Heart left ventricle (tissue), 16 donors: ENCODE results near the gene CCN5. TPM values are rescaled to one million over a fixed set of nuclear protein-coding genes. Genes with fewer than 3 reads are reported as not detected.
"Not testable (repeated sequence)": the region's sequence is repeated elsewhere in the genome, so short reads cannot be mapped to it uniquely, and the experiment has no call there.

Source experiments
- ATAC-seq, 4 donors: fragments of 200-7000 bp; cut with Tn5 transposase; one replicate each; pipeline ENCODE4 v1.9.1; 2020 to 2022; ENCODE audit warnings: moderate library complexity in 4 of 4, mild to moderate bottlenecking in 3 of 4, moderate number of reproducible peaks in 1 of 4
- DNase-seq, 5 donors: peaks; one replicate each; pipeline ENCODE4 v3.0.0-alpha.2; 2020
- H3K27ac ChIP-seq, 12 donors: fragments of 200-600 bp; sonication (generic) in 4 of 12; one replicate each; pipeline versions ENCODE4 v1.5.0 to v1.8.0; 2016 to 2022; ENCODE audit warnings: mild to moderate bottlenecking in 2 of 12
- H3K27me3 ChIP-seq, 9 donors: fragments of 200-600 bp; sonication (generic) in 2 of 9; one replicate each; pipeline versions ENCODE4 v1.5.1 to v1.8.0; 2016 to 2022; ENCODE audit warnings: mild to moderate bottlenecking in 3 of 9
- H3K36me3 ChIP-seq, 9 donors: fragments of 200-600 bp; sonication (generic) in 2 of 9; one replicate each; pipeline versions ENCODE4 v1.5.0 to v1.8.0; 2018 to 2022; ENCODE audit warnings: mild to moderate bottlenecking in 2 of 9
- H3K4me1 ChIP-seq, 12 donors: fragments of 200-600 bp; sonication (generic) in 4 of 12; one replicate each; pipeline versions ENCODE4 v1.5.0 to v1.8.0; 2016 to 2022; ENCODE audit warnings: mild to moderate bottlenecking in 3 of 12
- H3K4me3 ChIP-seq, 12 donors: fragments of 200-600 bp; sonication (generic) in 4 of 12; one replicate each; pipeline versions ENCODE4 v1.5.0 to v1.8.0; 2017 to 2022; ENCODE audit warnings: mild to moderate bottlenecking in 9 of 12, moderate library complexity in 4 of 12
- H3K9me3 ChIP-seq, 12 donors: fragments of 200-600 bp; sonication (generic) in 4 of 12; one replicate each; pipeline versions ENCODE4 v1.5.0 to v1.8.0; 2016 to 2022; ENCODE audit warnings: mild to moderate bottlenecking in 1 of 12
- POLR2A ChIP-seq, 2 donors: fragments of 450-650 bp; IDR thresholded peaks; one replicate each; pipeline ENCODE4 v1.6.1; 2017; ENCODE audit warnings: antibody characterized with exemption in 2 of 2, mild to moderate bottlenecking in 2 of 2, moderate library complexity in 2 of 2
- WGBS, 4 donors: extraction: QIAGEN DNeasy Blood & Tissue Kit in 2 of 4; methylation state at CpG; one replicate each; pipeline versions ENCODE4 v1.1.5 to v1.1.7; 2013 to 2018; 5-methylcytosine and 5-hydroxymethylcytosine counted together
- intact Hi-C, 10 donors: fragments of 100-400 bp; cut with DNase I; formaldehyde crosslinking; loops; one replicate each; pipeline versions ENCODE4 v1.11.1 to v1.14.2; 2022
- polyA plus RNA-seq, 2 donors: library from polyadenylated mRNA; stranded (reverse); fragments of 200-250 nt; gene quantifications; one replicate each; pipeline ENCODE4 v1.2.3, GENCODE V29; 2013
- total RNA-seq, 9 donors: library from RNA; depleted of rRNA in 2 of 9; stranded (reverse); fragments of >200 nt in 2 of 9; fragmentation: NEBNext Ultra II Directional in 3 of 9; extraction: Animal tissue kit (Norgen Biotek cat#: 25700) in 3 of 9; gene quantifications; one replicate each; pipeline versions ENCODE4 v1.1.0 to v1.2.4, GENCODE V29; 2016 to 2023
- TF ChIP-seq, protein P1 (sequence below), 12 donors: fragments of 200-600 bp; sonication (generic) in 4 of 12; IDR thresholded peaks; one replicate each; pipeline versions ENCODE4 v1.5.0 to v1.8.0; 2018 to 2022; ENCODE audit warnings: antibody characterized with exemption in 12 of 12, mild to moderate bottlenecking in 5 of 12
- donor health status: ischemic (EF 13 %, LVEDD 7.1; RV severe dilation, severe dysfunction).
- donor health status: healthy with polysubstance abuse.
- donor health status: DM: no; HTN: yes; CAD: no.
- donor health status: DM: no; HTN: no; CAD: no.
- donor health status: ischemic (EF 25% LVEDD 6.9; RV normal size, moderate dysfunction).
- donor health status: ischemic (EF 25% LVEDD 5.7; RV mildly dilated, moderate dysfunction).
- donor health status: healthy.
- donor health status: DM: yes; HTN: yes; CAD: no.
- donor health status: ischemic (EF 35%, LVEDD 5.7; RV mildly dilated, moderate dysfunction).
- donor health status: nonischemic (EF 11% LVEDD 7.7; RV severe dilation, severe dysfunction).
- donor health status: DM: yes; HTN: yes; CAD: no.
- donor health status: PGD.
- donor health status: ischemic (EF 29% LVEDD 5.4; RV normal size, mild dysfunction).
- donor health status: nonischemic (EF 23%, LVEDD 6.1; RV moderate dilation, normal function).

Gene CCN5
- total and polyA plus RNA-seq, 11 donors: 7.3 to 92.3 (median 28.7) TPM

DNA sequence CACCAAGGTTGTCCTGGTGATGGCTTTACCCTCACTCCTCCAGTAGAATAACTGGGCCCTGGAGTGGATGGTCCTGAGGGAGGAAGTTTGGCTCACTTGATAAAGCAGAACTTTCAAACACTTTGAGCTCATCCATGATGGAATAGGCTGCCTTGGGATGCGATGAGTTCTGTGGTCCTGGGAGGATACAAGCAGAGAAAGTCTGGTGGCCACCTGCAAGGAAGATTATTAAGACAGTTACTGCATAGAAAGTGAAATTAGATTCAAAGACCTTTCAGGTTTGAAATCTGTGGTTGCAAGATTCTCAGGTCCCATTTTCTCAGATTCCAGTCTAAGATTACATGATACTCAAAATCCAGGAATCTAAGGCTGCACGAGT, 19.9 kb upstream of the CCN5 start:
- Histone ChIP-seq H3K27me3 (no peaks in the 10 kb centered on the region), H3K4me3 (no peak overlapping the region), H3K27ac (peak overlapping the region in 9 of 12 donors; percentile 18 to 78 (median 48)), H3K4me1 (peaks cover 0 to 53% (median 33%) of the 10 kb centered on the region in 12 donors), H3K36me3 (no peaks in the 10 kb centered on the region), H3K9me3 (peaks cover 0 to 10% (median 0%) of the 10 kb centered on the region in 12 donors)
- WGBS, 4 donors: 50 to 65% (median 64%) methylated on average over 2 of the region's 2 CpGs
- intact Hi-C loops: loop anchor here in 1 of 10 donors (2.0 kb wide), 1 partner anchor 20 kb away; the partner anchor contains the start of gene CCN5
- no peak for ATAC-seq
- no peak for TF ChIP-seq POLR2A (IDR thresholded peaks at IDR 0.05)
- TF ChIP-seq, protein P1, sequence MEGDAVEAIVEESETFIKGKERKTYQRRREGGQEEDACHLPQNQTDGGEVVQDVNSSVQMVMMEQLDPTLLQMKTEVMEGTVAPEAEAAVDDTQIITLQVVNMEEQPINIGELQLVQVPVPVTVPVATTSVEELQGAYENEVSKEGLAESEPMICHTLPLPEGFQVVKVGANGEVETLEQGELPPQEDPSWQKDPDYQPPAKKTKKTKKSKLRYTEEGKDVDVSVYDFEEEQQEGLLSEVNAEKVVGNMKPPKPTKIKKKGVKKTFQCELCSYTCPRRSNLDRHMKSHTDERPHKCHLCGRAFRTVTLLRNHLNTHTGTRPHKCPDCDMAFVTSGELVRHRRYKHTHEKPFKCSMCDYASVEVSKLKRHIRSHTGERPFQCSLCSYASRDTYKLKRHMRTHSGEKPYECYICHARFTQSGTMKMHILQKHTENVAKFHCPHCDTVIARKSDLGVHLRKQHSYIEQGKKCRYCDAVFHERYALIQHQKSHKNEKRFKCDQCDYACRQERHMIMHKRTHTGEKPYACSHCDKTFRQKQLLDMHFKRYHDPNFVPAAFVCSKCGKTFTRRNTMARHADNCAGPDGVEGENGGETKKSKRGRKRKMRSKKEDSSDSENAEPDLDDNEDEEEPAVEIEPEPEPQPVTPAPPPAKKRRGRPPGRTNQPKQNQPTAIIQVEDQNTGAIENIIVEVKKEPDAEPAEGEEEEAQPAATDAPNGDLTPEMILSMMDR (IDR thresholded peaks at IDR 0.05): no peak
- no peak for DNase-seq

DNA sequence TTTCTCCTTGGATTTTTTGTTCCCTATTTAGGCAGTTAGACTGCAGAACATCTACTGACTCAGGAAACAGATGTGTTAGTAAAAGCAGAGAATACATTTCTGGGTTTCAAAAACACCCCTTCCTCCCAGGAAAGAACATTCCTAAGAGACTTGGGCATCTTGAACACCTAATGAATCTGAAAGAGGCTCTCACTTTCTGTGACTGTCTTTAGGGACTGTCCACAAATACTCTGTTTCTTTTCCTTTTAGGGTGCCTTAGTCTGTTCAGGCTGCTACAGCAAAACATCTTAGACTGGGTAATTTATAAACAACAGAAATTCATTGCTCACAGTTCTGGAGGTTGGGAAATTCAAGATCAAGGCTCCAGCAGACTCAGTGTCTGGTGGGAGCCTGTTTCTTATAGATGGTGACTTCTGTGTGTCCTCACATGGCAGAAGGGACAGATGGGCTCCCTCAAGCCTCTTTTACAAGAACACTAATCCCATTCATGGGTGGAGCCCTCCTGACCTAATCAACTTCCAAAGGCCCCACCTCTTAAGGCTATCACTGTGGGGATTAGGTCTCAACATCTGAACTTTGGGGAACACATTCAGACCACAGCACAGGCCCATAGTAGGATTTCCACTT, 19.4 kb upstream of the CCN5 start:
- TF ChIP-seq POLR2A (IDR thresholded peaks at IDR 0.05): no peak
- no peak for ATAC-seq
- Histone ChIP-seq H3K27ac (peak overlapping the region in 9 of 12 donors; percentile 4 to 77 (median 33)), H3K9me3 (peaks cover 0 to 10% (median 0%) of the 10 kb centered on the region in 12 donors), H3K4me1 (peaks cover 0 to 51% (median 33%) of the 10 kb centered on the region in 12 donors), H3K4me3 (no peak overlapping the region), H3K27me3 (no peaks in the 10 kb centered on the region), H3K36me3 (no peaks in the 10 kb centered on the region)
- intact Hi-C loops: loop anchor here in 1 of 10 donors (2.0 kb wide), 1 partner anchor 19 kb away; the partner anchor contains the start of gene CCN5
- no peak for DNase-seq

DNA sequence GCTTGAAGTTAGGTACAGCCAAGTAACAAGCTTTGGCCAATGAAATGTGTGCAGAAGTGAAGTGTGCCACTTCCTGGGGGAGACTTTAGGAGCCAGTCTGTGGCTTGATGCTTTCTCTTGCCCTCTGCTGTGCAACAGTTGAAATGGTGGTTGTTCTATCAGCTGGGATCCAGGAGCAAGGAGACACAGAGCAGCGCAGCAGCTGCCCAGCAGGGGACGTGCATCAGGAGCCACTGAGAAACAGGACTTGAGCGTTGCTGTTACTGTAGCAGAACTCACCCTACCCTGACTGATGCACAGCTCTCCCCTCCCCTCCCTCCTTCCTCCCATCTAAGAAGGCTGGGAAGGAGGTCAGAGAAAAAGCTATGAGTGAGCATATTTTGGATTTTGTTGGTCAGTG, 18.9 kb upstream of the CCN5 start:
- H3K27ac ChIP-seq: peak overlapping the region in 4 of 12 donors; percentile 4 to 77 (median 34)
- no peak for TF ChIP-seq POLR2A (IDR thresholded peaks at IDR 0.05)
- TF ChIP-seq, protein P1 (IDR thresholded peaks at IDR 0.05): no peak
- no peak for ATAC-seq

DNA sequence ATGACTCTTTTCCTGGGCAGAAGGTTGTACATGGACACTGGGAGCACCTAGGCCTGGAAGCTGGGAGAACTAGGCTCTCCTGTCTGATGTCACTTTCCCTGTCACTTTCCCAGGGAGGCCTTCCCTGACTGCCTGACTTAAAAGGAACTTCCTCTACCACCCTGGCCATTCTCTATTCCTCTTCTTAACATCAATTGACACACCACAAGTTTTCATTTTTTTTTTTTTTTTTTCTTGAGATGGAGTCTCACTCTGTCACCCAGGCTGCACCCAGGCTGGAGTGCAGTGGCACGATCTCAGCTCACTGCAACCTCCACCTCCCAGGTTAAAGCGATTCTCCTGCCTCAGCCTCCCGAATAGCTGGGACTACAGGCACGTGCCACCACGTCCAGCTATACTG, 18.1 kb upstream of the CCN5 start:
- DNase-seq, ATAC-seq, H3K36me3 ChIP-seq, intact Hi-C loops, H3K27ac ChIP-seq, H3K4me3 ChIP-seq, H3K9me3 ChIP-seq, H3K27me3 ChIP-seq: not testable (repeated sequence)
- 93 to 98% (median 96%) methylated on average over 5 of the region's 5 CpGs for WGBS, 4 donors
- peaks cover 0 to 51% (median 33%) of the 10 kb centered on the region in 12 donors for H3K4me1 ChIP-seq

More for the DNA sequence above, 18.9 kb upstream of the CCN5 start:
- 95 to 100% (median 99%) methylated on average over 3 of the region's 3 CpGs for WGBS, 4 donors
- Histone ChIP-seq H3K4me1 (peaks cover 0 to 51% (median 33%) of the 10 kb centered on the region in 12 donors), H3K9me3 (peaks cover 0 to 10% (median 0%) of the 10 kb centered on the region in 12 donors), H3K36me3 (no peaks in the 10 kb centered on the region), H3K4me3 (no peak overlapping the region), H3K27me3 (no peaks in the 10 kb centered on the region)
- DNase-seq: no peak
- intact Hi-C loops: no loop called here

DNA sequence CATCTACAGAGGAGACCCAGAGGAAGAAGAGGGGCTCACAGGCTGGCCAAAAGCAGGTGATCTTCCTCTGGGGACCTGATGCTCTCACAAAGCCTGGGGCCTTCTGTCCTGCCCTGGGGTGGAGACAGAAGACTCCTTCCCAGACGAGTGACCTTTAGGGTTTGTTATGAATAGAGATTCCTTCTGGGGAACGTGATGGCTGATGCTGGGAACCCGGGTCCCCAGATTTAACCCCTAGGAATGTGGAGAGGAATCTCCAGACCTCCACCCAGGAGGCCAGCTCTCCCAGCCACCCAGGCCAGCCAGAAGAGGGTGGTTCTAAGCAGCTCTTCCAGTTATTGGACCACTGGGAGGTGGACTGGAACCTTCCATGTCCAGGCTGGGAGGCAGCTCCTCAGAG, 16.8 kb upstream of the CCN5 start:
- no peaks in the 10 kb centered on the region for H3K27me3 ChIP-seq
- WGBS, 4 donors: 54 to 69% (median 65%) methylated on average over 3 of the region's 3 CpGs
- H3K36me3 ChIP-seq: no peaks in the 10 kb centered on the region
- intact Hi-C loops: no loop called here
- H3K9me3 ChIP-seq: peaks cover 0 to 4% (median 0%) of the 10 kb centered on the region in 12 donors
- peaks cover 8 to 51% (median 33%) of the 10 kb centered on the region in 12 donors for H3K4me1 ChIP-seq
- no peak overlapping the region for H3K27ac ChIP-seq
- DNase-seq (no peak), ATAC-seq (no peak)
- no peak for TF ChIP-seq POLR2A (IDR thresholded peaks at IDR 0.05)
- TF ChIP-seq, protein P1 (IDR thresholded peaks at IDR 0.05): no peak
- H3K4me3 ChIP-seq: no peak overlapping the region
